HG02884 (cell line): ENCODE results near the gene HACE1.
"Not testable (repeated sequence)": the region's sequence is repeated elsewhere in the genome, so short reads cannot be mapped to it uniquely, and the experiment has no call there.

Experiments
- ATAC-seq: cut with Tn5 transposase; IDR thresholded peaks from one replicate; pipeline ENCODE4 v1.9.1; 2021; ENCODE audit warnings: mild to moderate bottlenecking, moderate library complexity; ENCODE audit not compliant: unreplicated experiment

HACE1 gene, protein sequence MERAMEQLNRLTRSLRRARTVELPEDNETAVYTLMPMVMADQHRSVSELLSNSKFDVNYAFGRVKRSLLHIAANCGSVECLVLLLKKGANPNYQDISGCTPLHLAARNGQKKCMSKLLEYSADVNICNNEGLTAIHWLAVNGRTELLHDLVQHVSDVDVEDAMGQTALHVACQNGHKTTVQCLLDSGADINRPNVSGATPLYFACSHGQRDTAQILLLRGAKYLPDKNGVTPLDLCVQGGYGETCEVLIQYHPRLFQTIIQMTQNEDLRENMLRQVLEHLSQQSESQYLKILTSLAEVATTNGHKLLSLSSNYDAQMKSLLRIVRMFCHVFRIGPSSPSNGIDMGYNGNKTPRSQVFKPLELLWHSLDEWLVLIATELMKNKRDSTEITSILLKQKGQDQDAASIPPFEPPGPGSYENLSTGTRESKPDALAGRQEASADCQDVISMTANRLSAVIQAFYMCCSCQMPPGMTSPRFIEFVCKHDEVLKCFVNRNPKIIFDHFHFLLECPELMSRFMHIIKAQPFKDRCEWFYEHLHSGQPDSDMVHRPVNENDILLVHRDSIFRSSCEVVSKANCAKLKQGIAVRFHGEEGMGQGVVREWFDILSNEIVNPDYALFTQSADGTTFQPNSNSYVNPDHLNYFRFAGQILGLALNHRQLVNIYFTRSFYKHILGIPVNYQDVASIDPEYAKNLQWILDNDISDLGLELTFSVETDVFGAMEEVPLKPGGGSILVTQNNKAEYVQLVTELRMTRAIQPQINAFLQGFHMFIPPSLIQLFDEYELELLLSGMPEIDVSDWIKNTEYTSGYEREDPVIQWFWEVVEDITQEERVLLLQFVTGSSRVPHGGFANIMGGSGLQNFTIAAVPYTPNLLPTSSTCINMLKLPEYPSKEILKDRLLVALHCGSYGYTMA

GRCh38 chr6:104859225-104860146, at the start of gene HACE1:
Gene HACE1, minus strand, starts transcription at chr6:104859919. Its CDS starts 277 bp downstream, at chr6:104859642.
- peak; percentile 98 for ATAC-seq

GRCh38 chr6:104908888-104909525, 49.3 kb upstream of the HACE1 start:
- ATAC-seq: no peak

GRCh38 chr6:104908031-104908887, 48.5 kb upstream of the HACE1 start:
- no peak for ATAC-seq

DNA sequence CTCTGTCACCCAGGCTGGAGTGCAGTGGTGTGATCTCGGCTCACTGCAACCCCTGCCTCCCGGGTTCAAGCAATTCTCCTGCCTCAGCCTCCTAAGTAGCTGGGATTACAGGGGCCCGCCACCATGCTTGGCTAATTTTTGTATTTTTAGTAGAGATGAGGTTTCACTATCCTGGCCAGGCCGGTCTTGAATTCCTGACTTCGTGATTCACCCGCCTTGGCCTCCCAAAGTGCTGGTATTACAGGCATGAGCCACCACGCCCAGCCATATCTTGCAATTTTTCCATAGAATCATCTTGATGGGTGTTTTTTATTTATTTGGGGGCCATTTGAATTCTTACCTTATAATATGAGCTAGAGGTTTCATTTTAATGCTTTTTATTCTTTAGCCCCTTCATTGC, 39.2 kb upstream of the HACE1 start:
- ATAC-seq: not testable (repeated sequence)

GRCh38 chr6:104896914-104897313, 37.2 kb upstream of the HACE1 start:
- ATAC-seq: no peak

GRCh38 chr6:104888066-104888465, 28.3 kb upstream of the HACE1 start:
- ATAC-seq: no peak

DNA sequence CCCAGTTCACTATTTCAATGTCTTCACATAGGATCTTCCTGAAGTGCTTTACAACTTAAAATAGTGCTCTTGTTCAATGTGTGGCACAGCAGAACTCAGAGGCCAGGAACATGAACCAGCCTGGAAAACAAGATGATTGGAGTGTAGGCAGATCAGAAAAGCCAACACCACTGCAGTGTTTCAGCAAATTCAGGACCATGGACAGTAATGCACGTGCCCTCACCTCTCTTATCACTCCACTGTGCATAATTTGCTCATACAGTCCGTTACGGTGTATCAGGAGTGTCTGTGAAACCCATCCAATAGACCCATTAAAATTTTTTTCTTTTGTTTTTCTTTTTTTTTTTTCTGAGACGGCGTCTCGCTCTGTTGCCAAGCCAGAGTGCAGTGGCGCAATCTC, 27.6 kb upstream of the HACE1 start:
- ATAC-seq: no peak

- no peak for ATAC-seq
Observed at GRCh38 chr6:104885518-104886043, 25.9 kb upstream of the HACE1 start.

- ATAC-seq: no peak
Observed at GRCh38 chr6:104884867-104885517, 25.3 kb upstream of the HACE1 start.

DNA sequence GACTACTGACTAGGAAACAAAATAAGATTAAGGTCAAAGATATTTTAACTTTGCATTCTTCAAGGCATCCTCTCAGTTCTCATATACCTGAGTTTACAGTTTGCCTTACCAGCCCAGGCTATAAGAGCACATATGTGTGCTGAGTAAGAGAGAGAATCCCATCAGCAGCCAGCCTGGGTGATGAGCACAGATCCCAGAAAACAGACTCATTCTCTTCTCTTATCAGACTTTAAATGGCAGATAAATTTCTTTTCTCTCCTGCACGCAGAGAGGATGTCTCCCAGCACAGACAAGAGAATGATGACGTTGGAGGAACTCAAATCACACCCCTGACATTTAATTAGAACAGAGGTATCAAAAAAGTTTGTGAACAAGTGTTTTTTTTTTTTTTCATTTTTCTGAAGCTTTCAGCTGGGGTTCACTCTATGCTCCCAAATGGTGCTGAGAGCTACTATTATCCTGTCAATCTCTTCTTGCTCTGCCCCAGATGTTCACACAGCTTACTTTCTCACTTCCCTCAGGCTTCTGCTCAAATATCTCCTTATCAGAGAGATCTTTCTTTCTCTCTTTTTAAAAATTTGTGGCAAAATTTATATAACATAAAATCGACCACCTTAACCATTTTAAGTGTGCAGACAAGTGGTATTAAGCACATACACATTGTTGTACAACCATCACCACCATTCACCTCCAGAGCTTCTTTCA, 22.4 kb upstream of the HACE1 start:
- no peak for ATAC-seq

- no peak for ATAC-seq
Observed at GRCh38 chr6:104862456-104862855, 2.7 kb upstream of the HACE1 start.

GRCh38 chr6:104860221-104860620, 502 bp upstream of the HACE1 start:
- ATAC-seq: no peak

GRCh38 chr6:104858642-104859041, 1.1 kb downstream of the HACE1 start:
- no peak for ATAC-seq

DNA sequence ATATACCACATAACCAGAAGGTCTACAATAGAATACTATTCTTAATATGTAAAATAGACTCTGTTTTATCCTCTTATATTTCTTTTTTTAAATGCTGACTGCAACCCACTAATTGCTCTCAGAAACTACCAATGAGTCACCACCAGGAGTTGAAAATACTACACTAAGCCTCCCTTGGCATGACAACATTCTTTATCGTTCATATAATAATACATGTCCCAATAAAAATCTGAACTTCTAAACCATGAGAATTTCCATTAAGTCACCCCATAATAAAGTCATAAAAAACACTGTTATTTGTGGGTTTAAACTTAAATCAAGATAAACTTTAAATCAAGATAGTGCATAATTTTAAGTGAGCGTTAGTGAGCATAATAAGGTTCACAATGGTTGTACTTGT, 4.2 kb downstream of the HACE1 start:
- no peak for ATAC-seq

GRCh38 chr6:104847721-104848120, 12.0 kb downstream of the HACE1 start:
- not testable (repeated sequence) for ATAC-seq

DNA sequence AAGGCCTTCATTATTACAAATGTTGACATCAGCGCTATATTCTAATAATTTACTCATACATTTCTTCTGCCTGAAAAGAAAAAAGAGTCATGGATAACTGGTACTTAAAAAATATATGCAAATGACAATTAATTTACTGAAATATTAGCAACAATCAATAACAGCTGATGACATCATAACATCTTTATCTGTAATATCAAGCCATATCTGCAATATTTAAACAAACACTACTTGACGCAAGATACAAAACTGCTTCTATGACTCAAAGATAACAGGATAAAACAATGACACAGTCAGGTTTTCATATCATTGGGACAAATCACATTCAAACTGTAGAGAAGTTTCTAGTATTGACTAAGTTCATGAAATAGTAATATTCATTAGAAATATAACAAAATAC, 16.5 kb downstream of the HACE1 start:
- ATAC-seq: no peak

GRCh38 chr6:104837158-104837557, 22.6 kb downstream of the HACE1 start:
- ATAC-seq: no peak

DNA sequence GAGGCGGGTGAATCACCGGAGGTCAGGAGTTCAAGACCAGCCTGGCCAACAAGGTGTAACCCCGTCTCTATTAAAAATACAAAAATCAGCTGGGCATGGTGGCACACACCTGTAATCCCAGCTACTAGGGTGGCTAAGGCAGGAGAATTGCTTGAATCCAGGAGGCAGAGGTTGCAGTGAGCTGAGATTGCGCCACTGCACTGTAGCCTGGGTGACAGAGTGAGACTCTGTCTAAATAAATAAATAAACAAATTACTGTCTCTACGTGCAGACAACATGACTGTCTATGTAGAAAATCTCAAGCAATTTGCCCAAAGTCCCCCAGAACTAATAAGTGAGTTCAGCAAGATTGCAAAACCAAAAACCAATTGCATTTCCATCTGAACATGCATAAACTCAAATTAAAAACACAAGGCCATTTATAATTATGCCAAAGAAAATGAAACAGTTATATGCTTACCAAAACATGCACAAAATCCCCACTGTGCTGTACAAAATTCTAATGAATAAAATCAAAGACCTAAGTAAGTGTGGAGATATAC, 23.2 kb downstream of the HACE1 start:
- ATAC-seq: not testable (repeated sequence)
